Choroid plexus epithelial cell (primary cell): Measurements from ENCODE around the gene ARG1.

ENCODE experiments used
- DNase-seq: peaks from one replicate; pipeline ENCODE4 v3.0.0-alpha.2; 2010; ENCODE audit warnings: low read depth
- H3K4me3 ChIP-seq: 2 replicates; pipeline ENCODE4 v1.5.1; 2011; ENCODE audit warnings: low read depth, mild to moderate bottlenecking, control low read depth, low read length, moderate library complexity
- TF ChIP-seq, protein P1 (sequence below): conservative IDR thresholded peaks from 2 replicates; pipeline ENCODE4 v1.5.1; 2011; ENCODE audit warnings: low read depth, mild to moderate bottlenecking, control low read depth, inconsistent platforms, low read length, moderate library complexity

ARG1 gene

GRCh38 chr6:131602781-131603312, 29.8 kb downstream of the ARG1 start:
- TF ChIP-seq, protein P1, sequence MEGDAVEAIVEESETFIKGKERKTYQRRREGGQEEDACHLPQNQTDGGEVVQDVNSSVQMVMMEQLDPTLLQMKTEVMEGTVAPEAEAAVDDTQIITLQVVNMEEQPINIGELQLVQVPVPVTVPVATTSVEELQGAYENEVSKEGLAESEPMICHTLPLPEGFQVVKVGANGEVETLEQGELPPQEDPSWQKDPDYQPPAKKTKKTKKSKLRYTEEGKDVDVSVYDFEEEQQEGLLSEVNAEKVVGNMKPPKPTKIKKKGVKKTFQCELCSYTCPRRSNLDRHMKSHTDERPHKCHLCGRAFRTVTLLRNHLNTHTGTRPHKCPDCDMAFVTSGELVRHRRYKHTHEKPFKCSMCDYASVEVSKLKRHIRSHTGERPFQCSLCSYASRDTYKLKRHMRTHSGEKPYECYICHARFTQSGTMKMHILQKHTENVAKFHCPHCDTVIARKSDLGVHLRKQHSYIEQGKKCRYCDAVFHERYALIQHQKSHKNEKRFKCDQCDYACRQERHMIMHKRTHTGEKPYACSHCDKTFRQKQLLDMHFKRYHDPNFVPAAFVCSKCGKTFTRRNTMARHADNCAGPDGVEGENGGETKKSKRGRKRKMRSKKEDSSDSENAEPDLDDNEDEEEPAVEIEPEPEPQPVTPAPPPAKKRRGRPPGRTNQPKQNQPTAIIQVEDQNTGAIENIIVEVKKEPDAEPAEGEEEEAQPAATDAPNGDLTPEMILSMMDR, result no peak
- peak; percentile 97 for DNase-seq

GRCh38 chr6:131613296-131613925, 40.4 kb downstream of the ARG1 start:
- no peak overlapping the region for H3K4me3 ChIP-seq
- TF ChIP-seq, protein P1, result no peak
- DNase-seq, result no peak

More at GRCh38 chr6:131602781-131603312, 29.8 kb downstream of the ARG1 start:
- no peak overlapping the region for H3K4me3 ChIP-seq

DNA sequence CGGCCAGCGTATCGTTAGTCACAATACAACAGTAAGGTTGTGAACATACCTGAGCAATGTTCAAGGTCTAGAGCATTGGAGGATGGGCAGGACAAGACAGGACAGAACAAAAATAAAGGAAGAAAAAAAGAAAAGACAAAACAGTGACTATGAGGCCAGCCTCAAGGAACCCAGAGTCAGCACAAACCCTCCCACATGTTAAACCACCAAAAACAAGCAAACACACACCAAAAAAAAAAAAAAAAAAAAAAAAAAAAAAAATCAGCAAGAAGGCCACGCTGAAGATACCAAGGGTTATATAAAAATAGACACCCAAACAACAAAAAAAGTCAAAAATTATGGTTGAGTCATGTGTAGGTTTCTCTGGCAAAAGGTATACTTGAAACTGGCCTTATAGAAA, 42.2 kb downstream of the ARG1 start:
- TF ChIP-seq, protein P1, result no peak
- no peak for DNase-seq
- H3K4me3 ChIP-seq, result no peak overlapping the region

- peak; percentile 97 for DNase-seq
- H3K4me3 ChIP-seq, result peak within 1 kb of the TSS; percentile 86
- TF ChIP-seq, protein P1, result peak; percentile 97
Measured at GRCh38 chr6:131627724-131628682, 55.0 kb downstream of the ARG1 start, which contains the start of gene MED23. TSS of gene MED23 (minus strand) at chr6:131628242. CDS start at chr6:131628049, 193 bp downstream.

DNA sequence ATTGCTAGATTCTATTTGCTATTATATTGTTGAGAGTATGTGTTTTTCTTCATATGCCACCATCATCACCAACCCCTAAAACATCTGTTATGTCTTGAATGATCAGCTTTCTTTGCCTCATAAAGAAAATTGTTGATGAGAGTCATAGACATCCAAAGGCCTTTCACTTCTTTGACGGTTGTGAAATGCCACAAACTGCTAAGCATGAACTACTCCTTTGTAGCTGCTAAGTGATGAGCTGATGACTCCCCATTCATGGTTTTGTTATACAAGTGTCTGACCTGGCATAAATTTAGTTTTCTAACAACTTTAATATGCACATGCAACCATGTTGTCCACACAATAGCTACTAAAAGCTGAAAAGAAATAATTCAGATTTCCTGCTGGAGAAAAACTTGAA, 55.7 kb downstream of the ARG1 start:
- no peak overlapping the region for H3K4me3 ChIP-seq
- no peak for DNase-seq
- TF ChIP-seq, protein P1, result no peak

- TF ChIP-seq, protein P1, result no peak
Measured at GRCh38 chr6:131629651-131630050, 56.6 kb downstream of the ARG1 start.

More at GRCh38 chr6:131629651-131630050, 56.6 kb downstream of the ARG1 start:
- no peak overlapping the region for H3K4me3 ChIP-seq
- no peak for DNase-seq
